CD4-positive, alpha-beta T cell treated with Interleukin-10 for 1 hour (primary cell): ENCODE measurements around the gene CPA4.

Experiments used
- DNase-seq: peaks from one replicate; pipeline ENCODE4 v3.0.0-alpha.2; 2020

Gene CPA4

GRCh38 chr7:130275826-130276297 lies 17.1 kb upstream of the CPA4 start:
- DNase-seq, result no peak

DNA sequence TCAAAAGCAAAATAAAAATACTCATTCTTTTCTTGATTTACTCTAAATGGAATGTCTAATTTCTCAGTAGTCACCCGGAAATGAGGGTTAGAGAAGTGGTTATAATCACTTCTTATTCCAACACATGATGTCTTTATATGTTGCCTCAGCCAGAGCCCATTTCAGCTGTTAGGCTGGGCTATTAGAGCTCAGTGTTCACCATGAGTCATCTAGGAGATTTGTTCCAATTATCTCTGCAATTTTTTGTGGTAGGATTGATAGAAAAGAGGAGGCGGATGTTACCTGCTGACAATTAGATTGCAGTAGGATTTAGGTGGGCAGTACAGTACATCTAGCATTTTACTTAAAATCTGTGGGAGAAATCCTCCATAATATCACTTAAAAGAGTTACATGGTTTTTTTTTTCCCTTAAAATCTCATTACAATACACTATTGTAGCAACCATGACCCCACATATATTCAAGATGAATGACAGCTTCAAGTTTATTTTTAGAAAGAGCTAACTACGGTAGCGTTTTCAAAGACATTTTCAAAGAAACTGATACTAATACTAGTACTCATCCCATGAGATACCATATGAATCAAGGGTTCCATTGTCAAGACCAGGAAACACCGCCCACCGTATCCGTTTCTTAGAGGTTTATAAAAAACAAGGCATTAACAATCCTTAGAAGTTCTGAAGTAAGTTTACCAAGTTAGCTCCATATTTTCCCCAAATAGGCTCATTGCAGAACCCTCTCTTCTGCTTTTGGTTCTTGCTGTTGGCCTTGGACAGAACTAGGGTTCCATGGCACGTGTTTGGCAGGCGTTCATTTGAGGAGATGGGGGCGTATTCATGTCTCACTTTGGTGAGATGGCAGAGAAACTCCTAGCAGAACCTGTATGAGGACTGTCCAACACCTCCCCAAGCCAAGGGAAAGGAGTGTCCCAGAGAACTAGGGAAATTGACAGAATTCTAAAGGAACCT lies 15.9 kb upstream of the CPA4 start:
- DNase-seq, result no peak

GRCh38 chr7:130277763-130278643 lies 15.0 kb upstream of the CPA4 start:
- no peak for DNase-seq

GRCh38 chr7:130278860-130279259 lies 14.1 kb upstream of the CPA4 start:
- no peak for DNase-seq

DNA sequence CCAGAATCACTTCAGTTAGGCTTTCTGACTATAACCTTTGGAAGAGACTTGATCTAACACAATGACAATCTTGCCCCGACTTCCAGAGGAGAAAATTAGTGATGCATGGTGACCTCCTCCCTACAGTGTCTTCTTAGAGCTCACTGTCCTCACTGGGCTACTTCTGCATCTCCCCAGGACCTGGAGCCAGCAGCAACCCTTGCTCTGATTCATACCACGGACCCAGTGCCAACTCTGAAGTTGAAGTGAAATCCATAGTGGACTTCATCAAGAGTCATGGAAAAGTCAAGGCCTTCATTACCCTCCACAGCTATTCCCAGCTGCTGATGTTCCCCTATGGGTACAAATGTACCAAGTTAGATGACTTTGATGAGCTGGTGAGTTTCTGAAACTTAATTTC lies 13.7 kb upstream of the CPA4 start:
- no peak for DNase-seq

DNA sequence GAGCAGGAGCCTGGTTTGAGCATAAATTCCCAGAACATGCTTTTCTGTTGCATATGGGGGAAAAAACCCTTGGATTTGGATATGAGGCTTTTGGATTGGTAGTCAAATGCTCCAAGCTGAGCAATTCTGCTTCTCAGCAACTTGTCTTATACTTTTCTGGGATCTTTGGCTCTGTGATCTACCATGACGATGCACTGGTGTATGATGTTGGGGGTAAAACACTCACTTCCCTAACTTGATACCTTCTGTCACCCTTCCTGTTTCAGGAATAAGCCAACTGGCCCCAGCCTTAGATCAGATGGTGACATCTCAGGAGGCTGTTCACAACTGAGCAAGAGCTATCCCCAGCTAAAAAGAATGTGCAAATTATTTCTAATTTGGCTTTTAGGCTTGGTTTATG lies 13.1 kb upstream of the CPA4 start:
- DNase-seq, result no peak

DNA sequence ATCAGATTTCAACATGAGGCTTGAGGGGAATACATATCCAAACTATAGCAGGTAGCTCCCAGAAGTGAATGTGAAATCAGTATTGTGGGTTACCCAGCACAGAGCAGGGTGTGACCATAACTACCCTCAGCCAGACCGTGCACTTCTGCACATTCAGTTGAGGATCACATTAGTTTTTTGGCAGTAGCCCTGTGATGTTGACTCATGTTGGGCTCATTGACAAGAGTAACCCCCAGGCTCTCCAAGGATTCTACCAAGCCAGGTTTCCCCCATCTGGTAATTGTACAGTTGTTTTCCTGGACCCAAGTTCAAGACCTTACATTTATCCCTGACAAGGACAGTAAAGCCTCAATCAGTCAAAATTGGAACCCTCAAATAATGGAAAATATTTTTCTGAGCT lies 11.7 kb upstream of the CPA4 start:
- no peak for DNase-seq

DNA sequence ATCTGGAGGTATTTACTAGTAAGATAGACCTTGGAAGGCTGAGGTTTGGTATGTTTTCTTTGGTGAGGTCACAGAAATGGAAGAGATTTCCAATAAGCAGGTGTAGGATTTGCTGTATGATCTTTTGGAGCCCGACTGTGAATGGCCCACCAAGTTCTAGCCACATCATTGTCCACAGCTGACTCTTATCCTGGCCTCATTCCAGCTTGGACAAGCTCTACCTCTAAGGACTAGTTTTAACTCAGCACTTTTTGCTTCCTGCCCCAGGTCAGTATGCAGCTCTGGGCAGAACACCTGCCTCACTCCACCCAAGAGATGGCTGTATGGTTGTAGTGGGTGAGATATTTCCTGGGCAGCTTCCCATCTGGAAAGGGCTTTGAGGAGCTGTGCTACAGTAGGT lies 6.1 kb upstream of the CPA4 start:
- DNase-seq, result no peak

DNA sequence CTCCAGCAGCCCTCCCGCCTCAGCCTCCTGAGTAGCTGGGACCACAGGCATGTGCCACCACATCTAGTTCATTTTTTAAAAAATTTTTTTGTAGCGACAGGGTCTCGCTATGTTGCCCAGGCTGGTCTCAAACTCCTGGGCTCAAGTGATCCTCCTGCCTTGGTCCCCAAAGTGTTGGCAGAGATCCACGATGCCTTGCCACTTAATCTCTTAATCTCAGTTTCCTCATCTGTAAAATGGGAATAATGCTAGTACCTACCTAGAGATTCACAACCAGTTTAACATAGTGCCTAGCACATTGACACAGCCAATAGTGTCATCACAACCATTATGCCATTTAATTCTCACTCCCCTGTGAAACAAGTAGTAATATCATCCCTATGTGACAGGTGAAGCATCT lies 4.8 kb upstream of the CPA4 start:
- no peak for DNase-seq

DNA sequence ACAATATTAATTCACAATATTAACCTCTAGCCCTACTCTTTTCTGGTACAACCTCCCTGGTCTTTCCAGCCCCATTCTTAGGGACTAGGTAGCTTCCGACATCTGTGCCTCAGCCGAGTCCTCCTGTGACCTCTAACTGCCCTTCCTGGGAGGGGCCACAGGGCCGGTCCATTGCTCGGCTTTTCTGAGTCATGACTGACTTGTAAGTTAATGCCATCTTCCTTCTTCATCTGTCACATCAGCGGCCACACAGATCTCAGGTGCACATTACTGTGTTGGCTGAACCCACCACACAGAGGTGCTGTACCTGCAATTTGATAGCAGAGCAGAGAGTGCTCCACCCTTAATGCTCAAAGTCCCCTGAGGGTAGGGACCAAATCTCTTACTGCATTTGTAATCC lies 4.1 kb upstream of the CPA4 start:
- no peak for DNase-seq

DNA sequence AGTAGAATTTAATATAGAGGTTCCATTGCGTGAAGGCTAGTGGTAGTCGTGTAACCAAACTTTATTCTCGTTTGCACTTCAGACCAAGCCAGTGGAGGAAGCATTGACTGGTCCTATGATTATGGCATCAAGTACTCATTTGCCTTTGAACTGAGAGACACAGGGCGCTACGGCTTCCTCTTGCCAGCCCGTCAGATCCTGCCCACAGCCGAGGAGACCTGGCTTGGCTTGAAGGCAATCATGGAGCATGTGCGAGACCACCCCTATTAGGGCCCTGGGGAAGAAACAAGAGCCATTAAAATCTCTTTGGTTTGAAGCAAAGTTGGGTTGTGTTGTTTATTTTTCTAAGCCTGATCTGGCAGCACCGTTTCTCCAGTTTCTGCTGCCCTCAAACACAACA lies 3.5 kb upstream of the CPA4 start:
- no peak for DNase-seq

DNA sequence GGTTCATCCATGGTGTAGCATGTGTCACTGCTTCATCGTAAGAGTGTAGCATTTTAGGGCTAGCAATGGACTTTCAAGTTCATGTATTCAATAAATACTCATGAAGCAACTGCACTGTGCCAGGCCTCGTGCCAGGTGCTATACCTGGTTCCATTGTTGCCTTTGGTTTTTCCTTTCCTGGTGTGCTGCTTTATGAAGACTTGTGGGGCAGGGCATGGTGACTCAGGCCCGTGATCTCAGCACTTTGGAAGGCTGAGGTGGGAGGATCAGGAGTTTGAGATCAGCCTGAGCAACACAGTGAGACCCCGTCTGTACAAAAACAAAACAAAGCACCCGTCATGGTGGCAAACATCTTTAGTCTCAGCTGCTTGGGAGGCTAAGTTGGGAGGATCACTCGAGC lies 2.2 kb upstream of the CPA4 start:
- DNase-seq, result no peak

DNA sequence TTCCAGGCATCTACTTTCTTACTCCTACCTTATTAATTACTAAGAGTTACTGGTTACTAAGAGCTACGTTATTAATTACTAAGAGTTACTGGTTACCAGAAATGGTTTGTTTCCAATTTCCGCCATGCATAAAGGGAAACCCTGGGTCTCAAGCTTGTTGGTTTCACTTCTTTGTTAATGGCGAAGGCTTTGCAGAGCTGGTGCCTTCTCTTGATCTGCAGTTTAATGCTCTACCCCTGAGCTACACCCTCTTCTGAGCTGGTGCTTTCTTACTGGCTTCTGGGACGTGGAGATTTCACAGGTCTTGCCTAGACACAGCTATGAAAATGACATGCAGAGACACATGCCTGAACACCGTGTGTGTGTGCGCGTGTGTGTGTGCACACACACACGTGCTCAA lies 560 bp downstream of the CPA4 start:
- DNase-seq, result no peak

DNA sequence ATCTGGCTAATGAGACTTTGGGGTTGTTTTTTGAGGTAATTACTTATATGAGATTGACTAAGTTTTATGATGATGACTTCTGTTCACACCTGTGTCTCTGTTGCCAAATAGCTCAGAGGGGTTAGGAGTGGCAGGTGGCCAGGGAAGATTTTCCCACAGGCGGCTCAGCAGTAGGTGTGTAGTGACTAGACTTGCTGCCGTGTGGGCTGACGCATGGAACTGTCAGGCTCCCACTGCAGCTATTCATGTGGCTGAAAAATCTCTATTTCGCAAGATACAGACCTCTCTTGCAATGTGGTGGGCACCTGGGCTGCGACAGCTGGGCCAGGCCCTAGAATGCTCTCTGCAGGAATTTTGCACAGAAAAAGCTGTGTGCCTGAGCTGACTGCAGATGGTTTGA lies 1.4 kb downstream of the CPA4 start:
- no peak for DNase-seq

- DNase-seq, result no peak
These were observed 3.4 kb downstream of the CPA4 start for GRCh38 chr7:130296221-130296951.

DNA sequence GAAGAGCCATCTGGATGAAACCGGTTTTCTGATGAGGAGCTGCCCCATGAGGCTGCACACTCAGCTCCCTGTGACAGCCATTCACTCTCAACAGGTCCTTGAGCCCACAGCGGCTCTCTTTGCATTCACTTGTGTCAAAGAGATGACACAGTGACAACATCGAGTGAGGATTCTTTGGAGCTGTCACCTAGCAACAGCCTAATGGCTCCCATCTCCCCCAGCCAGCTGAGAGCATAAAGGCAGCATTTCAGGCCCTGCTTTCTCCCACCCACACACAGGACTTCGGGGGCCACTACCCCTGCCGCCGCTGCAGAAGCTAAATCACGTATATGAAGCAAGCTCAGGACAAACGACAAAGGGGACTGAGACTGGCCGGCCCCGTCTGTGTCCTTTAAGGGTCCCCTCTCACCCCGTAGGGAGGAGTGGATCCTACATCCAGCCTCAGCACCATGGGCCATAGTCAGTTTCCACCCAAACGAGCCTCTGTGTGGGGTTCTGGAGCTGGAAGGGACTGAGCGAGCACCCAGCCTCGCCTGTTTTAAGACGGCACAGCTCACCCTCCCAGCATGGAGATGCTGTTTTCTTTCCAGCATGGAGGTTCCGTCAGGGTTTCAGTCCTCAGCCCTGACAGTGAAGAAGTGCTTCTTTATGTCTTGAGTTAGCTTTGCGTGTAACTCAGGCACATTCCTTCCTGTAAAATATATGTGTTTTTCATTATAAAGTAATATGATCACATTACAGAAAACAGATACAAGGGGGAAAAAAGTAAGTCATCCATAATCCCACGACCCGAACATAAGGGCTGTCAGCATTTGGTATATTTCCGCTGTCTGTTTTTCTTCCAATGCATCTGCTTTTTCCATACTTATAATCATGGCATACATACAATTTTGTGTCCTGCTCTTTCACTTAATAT lies 4.9 kb downstream of the CPA4 start:
- DNase-seq, result no peak

- no peak for DNase-seq
These were observed 5.8 kb downstream of the CPA4 start for GRCh38 chr7:130298544-130299326.

- DNase-seq, result no peak
These were observed 6.9 kb downstream of the CPA4 start for GRCh38 chr7:130299866-130300265.

- DNase-seq, result no peak
These were observed 8.6 kb downstream of the CPA4 start for GRCh38 chr7:130301501-130302020.

GRCh38 chr7:130302649-130303048 lies 9.7 kb downstream of the CPA4 start:
- DNase-seq, result no peak

- no peak for DNase-seq
These were observed 10.2 kb downstream of the CPA4 start for GRCh38 chr7:130303127-130303526.
